HEK293 (cell line): Measurements from ENCODE around the gene LAMTOR4.

ENCODE experiments used
- TCF7L2 ChIP-seq: IDR thresholded peaks from 2 replicates; pipeline ENCODE4 v1.6.1; 2011; ENCODE audit warnings: low read depth, mild to moderate bottlenecking, inconsistent platforms, low read length, moderate library complexity, borderline replicate concordance
- ZNF112 ChIP-seq: fragments of 450-650 bp; formaldehyde crosslinking; IDR thresholded peaks from 2 replicates; pipeline ENCODE4 v1.5.0; 2017; ENCODE audit warnings: missing biosample characterization, missing genetic modification characterization
- ZNF114 ChIP-seq: fragments of 450-650 bp; formaldehyde crosslinking; IDR thresholded peaks from 2 replicates; pipeline ENCODE4 v1.5.0; 2017; ENCODE audit warnings: missing biosample characterization, missing genetic modification characterization
- ZNF138 ChIP-seq: fragments of 450-650 bp; formaldehyde crosslinking; IDR thresholded peaks from 2 replicates; pipeline ENCODE4 v1.5.1; 2016; ENCODE audit warnings: missing biosample characterization, missing genetic modification characterization, borderline replicate concordance
- ZNF274 ChIP-seq, 2 experiments: fragments of 200-500 bp in 1 of 2; fragments of 450-650 bp in 1 of 2; sonication (Bioruptor generic) in 1 of 2; formaldehyde crosslinking in 1 of 2; IDR thresholded peaks; 2 replicates each; pipeline versions ENCODE4 v1.5.1 to v1.6.1; 2014 to 2016; ENCODE audit warnings: borderline replicate concordance in 1 of 2, inconsistent platforms in 1 of 2, low read length in 1 of 2, missing biosample characterization in 1 of 2, missing genetic modification characterization in 1 of 2
- TF ChIP-seq, protein P1 (sequence below): fragments of 450-650 bp; formaldehyde crosslinking; IDR thresholded peaks from 2 replicates; pipeline ENCODE4 v1.5.1; 2016; ENCODE audit warnings: missing biosample characterization, missing genetic modification characterization

GRCh38 chr7:100099452-100099851, 49.3 kb upstream of the LAMTOR4 start:
- TF ChIP-seq, protein P1, sequence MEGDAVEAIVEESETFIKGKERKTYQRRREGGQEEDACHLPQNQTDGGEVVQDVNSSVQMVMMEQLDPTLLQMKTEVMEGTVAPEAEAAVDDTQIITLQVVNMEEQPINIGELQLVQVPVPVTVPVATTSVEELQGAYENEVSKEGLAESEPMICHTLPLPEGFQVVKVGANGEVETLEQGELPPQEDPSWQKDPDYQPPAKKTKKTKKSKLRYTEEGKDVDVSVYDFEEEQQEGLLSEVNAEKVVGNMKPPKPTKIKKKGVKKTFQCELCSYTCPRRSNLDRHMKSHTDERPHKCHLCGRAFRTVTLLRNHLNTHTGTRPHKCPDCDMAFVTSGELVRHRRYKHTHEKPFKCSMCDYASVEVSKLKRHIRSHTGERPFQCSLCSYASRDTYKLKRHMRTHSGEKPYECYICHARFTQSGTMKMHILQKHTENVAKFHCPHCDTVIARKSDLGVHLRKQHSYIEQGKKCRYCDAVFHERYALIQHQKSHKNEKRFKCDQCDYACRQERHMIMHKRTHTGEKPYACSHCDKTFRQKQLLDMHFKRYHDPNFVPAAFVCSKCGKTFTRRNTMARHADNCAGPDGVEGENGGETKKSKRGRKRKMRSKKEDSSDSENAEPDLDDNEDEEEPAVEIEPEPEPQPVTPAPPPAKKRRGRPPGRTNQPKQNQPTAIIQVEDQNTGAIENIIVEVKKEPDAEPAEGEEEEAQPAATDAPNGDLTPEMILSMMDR (tag by site-specific recombination), result no peak
- TF ChIP-seq ZNF274 (IDR thresholded peaks at IDR 0.05; ENCODE audit: low read length) (no peak), ZNF274 (tag by site-specific recombination; IDR thresholded peaks at IDR 0.05; ENCODE audit: borderline replicate concordance) (no peak), TCF7L2 (no peak), ZNF112 (no peak), ZNF114 (tag by site-specific recombination) (no peak), ZNF138 (tag by site-specific recombination) (no peak)
